Measurements from ENCODE around the gene ETDA.
"Not testable (repeated sequence)": the region's sequence is repeated elsewhere in the genome, so short reads cannot be mapped to it uniquely, and the experiment has no call there.

ETDA gene

DNA sequence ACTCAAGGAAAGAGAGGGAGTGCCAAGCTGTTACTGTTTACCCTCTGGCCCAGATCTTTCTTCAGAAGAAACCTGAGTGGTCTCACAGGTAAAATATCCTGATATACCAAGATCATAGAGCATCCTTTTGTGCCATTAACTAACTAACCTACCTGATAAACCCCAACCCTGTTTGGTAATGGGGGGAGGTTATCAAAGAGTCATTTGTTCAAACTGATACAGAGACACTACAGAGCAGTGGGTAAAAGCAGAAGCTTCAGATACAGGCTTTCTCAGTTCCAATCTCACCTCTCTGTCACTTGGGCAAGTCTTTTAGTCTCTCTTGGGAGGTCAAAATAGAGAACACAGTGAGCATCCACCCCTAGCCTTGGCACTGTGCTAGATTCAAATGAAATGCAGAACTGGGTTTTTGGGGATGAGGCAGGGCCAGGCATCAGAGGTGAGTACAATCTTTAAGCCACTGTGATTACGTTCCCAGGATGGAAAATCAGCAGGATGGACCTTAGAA, at the start of gene ETDA:
TSS of gene ETDA (plus strand) at position 51 of the 508 bp plus-strand sequence. CDS start 1,216 bp downstream, outside the sequence.
- DNase-seq (ENCODE audit: low read depth), result not testable (repeated sequence)

DNA sequence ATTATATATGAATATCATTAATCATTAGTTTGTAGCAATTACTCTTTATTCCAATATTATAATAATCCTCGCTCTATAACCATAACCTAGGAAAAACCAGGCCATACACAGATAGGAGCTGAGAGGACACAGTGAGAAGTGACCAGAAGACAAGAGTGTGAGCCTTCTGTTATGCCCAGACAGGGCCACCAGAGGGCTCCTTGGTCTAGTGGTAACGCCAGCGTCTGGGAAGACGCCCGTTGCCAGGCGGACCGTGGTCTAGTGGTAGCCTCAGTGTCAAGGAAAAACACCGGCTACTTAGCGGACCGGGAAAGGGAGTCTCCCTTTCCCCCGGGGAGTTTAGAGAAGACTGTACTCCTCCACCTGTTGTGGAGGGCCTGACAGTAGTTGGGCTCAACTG, 45.4 kb upstream of the ETDA start:
- not testable (repeated sequence) for DNase-seq (ENCODE audit: low read depth)

GRCh38 chrX:135213200-135213844, 38.5 kb upstream of the ETDA start:
- DNase-seq (ENCODE audit: low read depth), result peak; percentile 33

GRCh38 chrX:135245989-135246388, 5.9 kb upstream of the ETDA start:
- DNase-seq (ENCODE audit: low read depth), result not testable (repeated sequence)

DNA sequence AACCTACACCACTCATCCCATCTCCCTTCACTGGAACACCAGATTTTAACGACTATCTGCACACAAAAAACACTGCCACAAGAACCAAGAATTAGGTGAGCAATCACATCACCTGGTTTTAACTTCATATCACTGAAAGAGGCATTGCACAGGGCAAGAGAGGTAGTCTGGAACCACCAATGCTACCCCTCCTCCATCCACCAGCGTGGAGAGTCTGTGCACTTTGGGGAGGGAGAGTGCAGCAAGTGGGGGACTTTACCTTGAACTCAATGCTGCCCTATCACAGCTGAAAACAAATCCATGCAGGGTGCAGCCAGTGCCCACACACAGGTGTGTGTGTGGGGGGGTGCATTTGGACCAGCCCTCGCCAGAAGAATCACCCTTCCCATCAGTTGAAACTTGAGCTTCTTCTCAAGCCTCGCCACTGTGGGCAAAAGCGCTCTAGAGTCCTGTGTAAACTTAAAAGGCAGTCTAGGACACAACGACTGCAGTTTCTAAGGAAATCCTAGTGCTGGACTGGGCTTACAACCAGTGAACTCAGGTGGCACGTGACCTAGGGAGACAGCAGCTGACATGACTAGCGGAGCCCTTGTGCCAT, 4.3 kb downstream of the ETDA start:
- not testable (repeated sequence) for DNase-seq (ENCODE audit: low read depth)

DNA sequence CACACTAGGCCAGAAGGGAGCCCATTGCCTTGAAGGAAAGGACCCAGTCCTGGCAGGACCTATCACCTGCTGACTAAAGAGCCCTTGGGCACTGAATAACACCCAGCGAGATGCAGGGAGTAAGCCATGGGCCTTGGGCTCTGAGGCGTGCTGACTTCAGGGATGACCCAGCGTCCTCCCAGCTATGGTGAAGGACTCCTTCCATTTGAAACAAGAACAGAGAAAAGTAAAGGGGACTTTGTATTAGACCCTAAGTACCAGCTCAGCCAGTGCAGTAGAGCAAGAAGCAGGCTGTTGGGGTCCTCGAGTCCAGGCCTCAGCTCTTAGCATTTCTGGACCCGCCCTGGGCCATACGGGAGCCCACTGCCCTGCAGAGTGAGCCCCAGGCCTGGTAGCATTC, 5.1 kb downstream of the ETDA start:
- DNase-seq (ENCODE audit: low read depth), result no peak

DNA sequence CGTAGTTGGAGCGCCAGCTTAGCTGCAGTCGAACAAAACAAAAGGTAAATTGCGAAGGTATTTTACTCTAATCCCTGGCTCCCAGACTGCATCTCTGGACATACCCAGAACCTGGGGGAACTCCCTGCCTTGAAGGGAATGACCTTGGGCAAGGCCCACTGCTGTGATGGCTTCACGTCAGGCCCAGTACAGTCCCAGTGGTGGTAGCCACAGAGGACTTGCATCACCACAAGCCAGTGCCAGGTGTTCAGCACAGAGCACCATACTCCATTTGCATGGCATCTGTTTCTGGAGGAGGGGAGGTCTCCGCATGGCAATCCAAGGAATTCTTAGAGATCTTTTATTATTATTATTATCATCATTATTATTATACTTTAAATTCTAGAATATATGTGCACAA, 5.6 kb downstream of the ETDA start:
- no peak for DNase-seq (ENCODE audit: low read depth)

DNA sequence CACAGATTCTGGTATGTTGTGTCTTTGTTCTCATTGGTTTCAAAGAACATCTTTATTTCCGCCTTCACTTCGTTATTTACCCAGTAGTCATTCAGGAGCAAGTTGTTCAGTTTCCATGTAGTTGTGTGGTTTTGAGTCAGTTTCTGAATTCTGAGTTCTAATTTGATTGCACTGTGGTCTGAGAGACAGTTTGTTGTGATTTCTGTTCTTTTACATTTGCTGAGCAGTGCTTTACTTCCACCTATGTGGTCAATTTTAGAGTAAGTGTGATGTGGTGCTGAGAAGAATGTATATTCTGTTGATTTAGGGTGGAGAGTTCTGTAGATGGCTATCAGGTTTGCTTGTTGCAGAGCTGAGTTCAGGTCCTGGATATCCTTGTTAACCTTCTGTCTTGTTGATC, 9.1 kb downstream of the ETDA start:
- DNase-seq (ENCODE audit: low read depth), result not testable (repeated sequence)

DNA sequence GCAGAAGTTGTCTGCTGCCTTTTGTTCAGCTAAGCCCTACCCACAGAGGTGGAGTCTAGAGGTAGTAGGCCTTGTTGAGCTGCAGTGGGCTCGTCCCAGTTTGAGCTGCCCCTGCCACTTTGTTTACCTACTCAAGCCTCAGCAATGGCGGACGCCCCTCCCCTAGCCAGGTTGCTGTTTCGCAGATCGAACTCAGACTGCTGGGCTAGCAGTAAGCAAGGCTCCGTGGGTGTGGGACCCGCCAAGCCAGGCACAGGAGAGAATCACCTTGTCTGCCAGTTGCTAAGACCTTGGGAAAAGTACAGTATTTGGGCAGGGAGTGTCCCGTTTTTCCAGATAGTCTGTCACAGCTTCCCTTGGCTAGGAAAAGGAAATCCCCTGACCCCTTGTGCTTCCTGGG, 11.5 kb downstream of the ETDA start:
- DNase-seq (ENCODE audit: low read depth), result not testable (repeated sequence)

GRCh38 chrX:135264206-135264605, 12.3 kb downstream of the ETDA start:
- DNase-seq (ENCODE audit: low read depth), result no peak

GRCh38 chrX:135273162-135273561, 21.3 kb downstream of the ETDA start:
- DNase-seq (ENCODE audit: low read depth), result no peak

GRCh38 chrX:135275973-135276372, 24.1 kb downstream of the ETDA start:
- DNase-seq (ENCODE audit: low read depth), result no peak

- DNase-seq (ENCODE audit: low read depth), result no peak
Observed at GRCh38 chrX:135287266-135287823, 35.5 kb downstream of the ETDA start.

- DNase-seq (ENCODE audit: low read depth), result peak; percentile 39
Observed at GRCh38 chrX:135295238-135295943, 43.5 kb downstream of the ETDA start.

- no peak for DNase-seq (ENCODE audit: low read depth)
Observed at GRCh38 chrX:135295944-135296305, 44.1 kb downstream of the ETDA start.

DNA sequence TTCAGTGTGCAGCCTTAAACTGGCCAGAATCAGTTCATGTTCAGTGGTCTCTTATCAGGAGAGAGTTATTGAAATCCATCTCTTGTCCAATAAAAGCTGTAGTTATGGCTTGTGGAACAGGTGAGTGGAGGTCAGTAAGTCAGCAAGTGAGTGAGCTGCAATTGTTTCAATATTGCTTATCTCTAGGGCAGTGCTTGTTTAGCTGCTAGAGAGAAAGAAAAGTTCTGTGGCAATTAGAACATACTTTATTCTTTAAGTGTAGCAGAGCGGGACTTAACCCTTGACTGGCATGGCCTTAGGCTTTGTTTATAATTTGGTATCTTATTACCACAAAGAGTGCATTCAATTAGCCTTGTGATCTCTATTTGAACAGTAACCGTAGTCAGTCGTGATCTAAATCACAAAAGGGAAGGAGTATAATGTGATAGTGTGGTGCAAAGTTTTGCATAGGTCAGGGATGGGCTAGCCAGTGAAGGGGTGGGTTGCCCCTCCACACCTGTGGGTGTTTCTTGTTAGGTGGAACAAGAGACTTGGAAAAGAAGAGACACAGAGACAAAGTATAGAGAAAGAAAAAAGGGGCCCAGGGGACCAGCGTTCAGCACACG, 50.5 kb downstream of the ETDA start:
- no peak for DNase-seq (ENCODE audit: low read depth)
